HepG2 (cell line): ENCODE results near the gene LTC4S. TPM values are rescaled to one million over a fixed set of nuclear protein-coding genes. Genes with fewer than 3 reads are reported as not detected.

ENCODE experiments used
- AGO1 ChIP-seq: fragments of 200-400 bp; formaldehyde crosslinking; IDR thresholded peaks from 2 replicates; pipeline ENCODE4 v1.6.1; 2017; ENCODE audit warnings: mild to moderate bottlenecking, low read depth, low read length, moderate library complexity; ENCODE audit not compliant: poor library complexity, severe bottlenecking
- ARNT2 ChIP-seq: sonication (generic); formaldehyde crosslinking; IDR thresholded peaks from 2 replicates; pipeline ENCODE4 v1.8.0; 2022; ENCODE audit warnings: mild to moderate bottlenecking, low read depth, missing genetic modification reagents, moderate library complexity
- ATF1 ChIP-seq: IDR thresholded peaks from 2 replicates; pipeline ENCODE4 v1.6.1; 2016; ENCODE audit warnings: mild to moderate bottlenecking, control low read depth
- CTCF ChIP-seq: sonication (generic); formaldehyde crosslinking; IDR thresholded peaks from 2 replicates; pipeline ENCODE4 v1.5.0; 2020; ENCODE audit warnings: mild to moderate bottlenecking, missing genetic modification reagents, moderate library complexity
- ETV5 ChIP-seq: IDR thresholded peaks from 2 replicates; pipeline ENCODE4 v1.6.1; 2018; ENCODE audit warnings: missing biosample characterization, missing genetic modification reagents, inconsistent platforms, borderline replicate concordance
- FOXA1 ChIP-seq, 2 experiments: fragments of 450-650 bp in 1 of 2; sonication (generic) in 1 of 2; formaldehyde crosslinking in 1 of 2; IDR thresholded peaks; 2 replicates each; pipeline versions ENCODE4 v1.4.0 to v1.6.1; 2016 to 2020; ENCODE audit warnings: missing genetic modification reagents in 1 of 2
- POLR2G ChIP-seq: fragments of 200-400 bp; formaldehyde crosslinking; IDR thresholded peaks from 2 replicates; pipeline ENCODE4 v1.6.1; 2018; ENCODE audit warnings: mild to moderate bottlenecking, low read depth, low read length, moderate library complexity
- PTBP1 ChIP-seq: fragments of 200-400 bp; formaldehyde crosslinking; IDR thresholded peaks from 2 replicates; pipeline ENCODE4 v1.6.1; 2018; ENCODE audit warnings: low read length, low read depth; ENCODE audit not compliant: poor library complexity, severe bottlenecking
- RBFOX2 ChIP-seq: fragments of 200-400 bp; formaldehyde crosslinking; IDR thresholded peaks from 2 replicates; pipeline ENCODE4 v1.6.1; 2017; ENCODE audit warnings: low read depth, mild to moderate bottlenecking, low read length
- RNF219 ChIP-seq: sonication (generic); formaldehyde crosslinking; IDR thresholded peaks from 2 replicates; pipeline ENCODE4 v1.5.0; 2020; ENCODE audit warnings: mild to moderate bottlenecking, missing genetic modification reagents
- TFAP4 ChIP-seq: sonication (generic); IDR thresholded peaks from 2 replicates; pipeline ENCODE4 v1.6.1; 2016; ENCODE audit warnings: low read depth, borderline replicate concordance
- XRCC5 ChIP-seq: fragments of 200-400 bp; formaldehyde crosslinking; optimal IDR thresholded peaks from 2 replicates; pipeline ENCODE3; 2017; ENCODE audit warnings: mild to moderate bottlenecking, low read length
- ZBTB42 ChIP-seq: sonication (generic); formaldehyde crosslinking; IDR thresholded peaks from 2 replicates; pipeline ENCODE4 v1.5.0; 2020; ENCODE audit warnings: mild to moderate bottlenecking, missing genetic modification reagents
- ZC3H13 ChIP-seq: sonication (generic); formaldehyde crosslinking; IDR thresholded peaks from 2 replicates; pipeline ENCODE4 v1.8.1; 2023; ENCODE audit warnings: mild to moderate bottlenecking, missing genetic modification reagents, moderate library complexity
- ZGPAT ChIP-seq: IDR thresholded peaks from 2 replicates; pipeline ENCODE4 v1.6.1; 2016; ENCODE audit warnings: mild to moderate bottlenecking
- ZNF687 ChIP-seq: sonication (generic); formaldehyde crosslinking; IDR thresholded peaks from 2 replicates; pipeline ENCODE4 v1.5.1; 2020; ENCODE audit warnings: mild to moderate bottlenecking, missing genetic modification reagents, moderate library complexity
- polyA plus RNA-seq, 8 experiments: library from polyadenylated mRNA; depleted of rRNA in 3 of 8; stranded (reverse) in 7 of 8; unstranded in 1 of 8; fragments of >200 nt; fragmentation: Illumina TruSeq in 4 of 8; extraction: Trizol in 4 of 8; gene quantifications; 2 replicates each; pipeline versions ENCODE4 v1.2.1 to v1.2.3, GENCODE V29; 2011 to 2016; ENCODE audit warnings: low read depth in 4 of 8, missing spikeins in 1 of 8, mixed read lengths in 1 of 8; ENCODE audit not compliant: insufficient read depth in 1 of 8
- total RNA-seq, 5 experiments: library from RNA; depleted of rRNA; stranded (reverse); fragments of >200 nt; fragmentation: Illumina TruSeq; extraction: Trizol; gene quantifications; 2 replicates each; pipeline ENCODE4 v1.2.3, GENCODE V29; 2016; ENCODE audit warnings: low read depth in 1 of 5

Gene LTC4S
- total and polyA plus RNA-seq, 2 of the 13 experiments (the other 11 are each of a cell fraction or from before 2014, with no cell fraction given): 0.35 TPM; not detected in 1

- TF ChIP-seq TFAP4 (peak; percentile 14; the same call in 1 of the 2 replicates), PTBP1 (no peak), XRCC5 (peak; percentile 36), ATF1 (CRISPR knock-in tag) (no peak), ZGPAT (CRISPR knock-in tag) (0 out of 2 replicates have a peak, but pooled peaks have one; percentile 20), CTCF (CRISPR knock-in tag) (peak; percentile 75), ZNF687 (peak; percentile 59), FOXA1 (IDR thresholded peaks at IDR 0.05) (no peak), FOXA1 (CRISPR knock-in tag; IDR thresholded peaks at IDR 0.05) (peak; percentile 44; the same call in 1 of the 2 replicates), ETV5 (CRISPR knock-in tag) (0 out of 2 replicates have a peak, but pooled peaks have one; percentile 16), ARNT2 (CRISPR knock-in tag) (no peak), ZBTB42 (CRISPR knock-in tag) (0 out of 2 replicates have a peak, but pooled peaks have one; percentile 60), POLR2G (peak; percentile 47), AGO1 (peak; percentile 9), ZC3H13 (CRISPR knock-in tag) (peak; percentile 35; the same call in 1 of the 2 replicates), RBFOX2 (peak; percentile 78), RNF219 (CRISPR knock-in tag) (no peak)
Measured at GRCh38 chr5:179801304-179802206, 7.8 kb downstream of the LTC4S start (continued).
